ENCODE data around the gene HGD.
"Not testable (repeated sequence)": the region's sequence is repeated elsewhere in the genome, so short reads cannot be mapped to it uniquely, and the experiment has no call there.

Gene HGD

GRCh38 chr3:120682095-120682681 is at the start of gene HGD:
Gene HGD, minus strand, starts transcription at chr3:120682239. Its CDS starts 128 bp downstream, at chr3:120682111.
- Histone ChIP-seq H2AFZ (ENCODE audit: low read depth, low read length) (peak within 1 kb of the TSS; percentile 63), H3K36me3 (ENCODE audit: insufficient read depth, low read length) (no peaks in the 10 kb centered on the region), H3K4me3 (ENCODE audit: low read length) (no peak within 1 kb of the TSS), H3K4me1 (ENCODE audit: insufficient read depth, low read length) (peaks cover 46% of the 10 kb centered on the region), H3K27me3 (ENCODE audit: insufficient read depth, low read length) (no peaks in the 10 kb centered on the region), H3K9me3 (ENCODE audit: low read length) (peaks cover 2% of the 10 kb centered on the region)

GRCh38 chr3:120730576-120731542 is 48.8 kb upstream of the HGD start:
- no peaks in the 10 kb centered on the region for H3K4me1 ChIP-seq (ENCODE audit: insufficient read depth, low read length)
- H3K36me3 ChIP-seq (ENCODE audit: insufficient read depth, low read length): peaks cover 9% of the 10 kb centered on the region
- no peaks in the 10 kb centered on the region for H3K27me3 ChIP-seq (ENCODE audit: insufficient read depth, low read length)
- no peaks in the 10 kb centered on the region for H3K9me3 ChIP-seq (ENCODE audit: low read length)
- H2AFZ ChIP-seq (ENCODE audit: low read depth, low read length): no peak overlapping the region
- H3K4me3 ChIP-seq (ENCODE audit: low read length): no peak overlapping the region

- H3K4me3 ChIP-seq (ENCODE audit: low read length): no peak overlapping the region
- no peaks in the 10 kb centered on the region for H3K4me1 ChIP-seq (ENCODE audit: insufficient read depth, low read length)
- H3K36me3 ChIP-seq (ENCODE audit: insufficient read depth, low read length): peaks cover 9% of the 10 kb centered on the region
- H2AFZ ChIP-seq (ENCODE audit: low read depth, low read length): no peak overlapping the region
- no peaks in the 10 kb centered on the region for H3K27me3 ChIP-seq (ENCODE audit: insufficient read depth, low read length)
- H3K9me3 ChIP-seq (ENCODE audit: low read length): no peaks in the 10 kb centered on the region
These were observed 44.8 kb upstream of the HGD start for GRCh38 chr3:120726791-120727190.

- H3K9me3 ChIP-seq (ENCODE audit: low read length); H3K4me3 ChIP-seq (ENCODE audit: low read length); H2AFZ ChIP-seq (ENCODE audit: low read depth, low read length); H3K36me3 ChIP-seq (ENCODE audit: insufficient read depth, low read length); H3K27me3 ChIP-seq (ENCODE audit: insufficient read depth, low read length); H3K4me1 ChIP-seq (ENCODE audit: insufficient read depth, low read length): not testable (repeated sequence)
These were observed 37.3 kb upstream of the HGD start for GRCh38 chr3:120719167-120719834.

GRCh38 chr3:120713262-120713661 is 31.2 kb upstream of the HGD start:
- Histone ChIP-seq H3K4me3 (ENCODE audit: low read length) (no peak overlapping the region), H3K9me3 (ENCODE audit: low read length) (no peaks in the 10 kb centered on the region), H3K27me3 (ENCODE audit: insufficient read depth, low read length) (no peaks in the 10 kb centered on the region), H3K4me1 (ENCODE audit: insufficient read depth, low read length) (peaks cover 6% of the 10 kb centered on the region), H3K36me3 (ENCODE audit: insufficient read depth, low read length) (peaks cover 4% of the 10 kb centered on the region), H2AFZ (ENCODE audit: low read depth, low read length) (no peak overlapping the region)

GRCh38 chr3:120710369-120710768 is 28.3 kb upstream of the HGD start:
- H2AFZ ChIP-seq (ENCODE audit: low read depth, low read length): no peak overlapping the region
- H3K36me3 ChIP-seq (ENCODE audit: insufficient read depth, low read length): peaks cover 7% of the 10 kb centered on the region
- no peaks in the 10 kb centered on the region for H3K27me3 ChIP-seq (ENCODE audit: insufficient read depth, low read length)
- peaks cover 6% of the 10 kb centered on the region for H3K4me1 ChIP-seq (ENCODE audit: insufficient read depth, low read length)
- H3K9me3 ChIP-seq (ENCODE audit: low read length): no peaks in the 10 kb centered on the region
- no peak overlapping the region for H3K4me3 ChIP-seq (ENCODE audit: low read length)

- peaks cover 6% of the 10 kb centered on the region for H3K4me1 ChIP-seq (ENCODE audit: insufficient read depth, low read length)
- peaks cover 10% of the 10 kb centered on the region for H3K36me3 ChIP-seq (ENCODE audit: insufficient read depth, low read length)
- no peak overlapping the region for H3K4me3 ChIP-seq (ENCODE audit: low read length)
- H3K27me3 ChIP-seq (ENCODE audit: insufficient read depth, low read length): no peaks in the 10 kb centered on the region
- H3K9me3 ChIP-seq (ENCODE audit: low read length): no peaks in the 10 kb centered on the region
- H2AFZ ChIP-seq (ENCODE audit: low read depth, low read length): no peak overlapping the region
These were observed 26.4 kb upstream of the HGD start for GRCh38 chr3:120708408-120708807.

GRCh38 chr3:120706950-120707349 is 24.9 kb upstream of the HGD start:
- peaks cover 2% of the 10 kb centered on the region for H3K9me3 ChIP-seq (ENCODE audit: low read length)
- no peaks in the 10 kb centered on the region for H3K27me3 ChIP-seq (ENCODE audit: insufficient read depth, low read length)
- no peak overlapping the region for H2AFZ ChIP-seq (ENCODE audit: low read depth, low read length)
- H3K36me3 ChIP-seq (ENCODE audit: insufficient read depth, low read length): peaks cover 10% of the 10 kb centered on the region
- H3K4me3 ChIP-seq (ENCODE audit: low read length): no peak overlapping the region
- peaks cover 6% of the 10 kb centered on the region for H3K4me1 ChIP-seq (ENCODE audit: insufficient read depth, low read length)

GRCh38 chr3:120705884-120706582 is 24.0 kb upstream of the HGD start:
- Histone ChIP-seq H3K27me3 (ENCODE audit: insufficient read depth, low read length) (no peaks in the 10 kb centered on the region), H3K36me3 (ENCODE audit: insufficient read depth, low read length) (peaks cover 10% of the 10 kb centered on the region), H3K4me1 (ENCODE audit: insufficient read depth, low read length) (peaks cover 6% of the 10 kb centered on the region), H3K9me3 (ENCODE audit: low read length) (peaks cover 2% of the 10 kb centered on the region), H2AFZ (ENCODE audit: low read depth, low read length) (no peak overlapping the region), H3K4me3 (ENCODE audit: low read length) (no peak overlapping the region)

GRCh38 chr3:120699333-120699732 is 17.3 kb upstream of the HGD start:
- Histone ChIP-seq H3K4me1 (ENCODE audit: insufficient read depth, low read length) (no peaks in the 10 kb centered on the region), H3K4me3 (ENCODE audit: low read length) (no peak overlapping the region), H3K27me3 (ENCODE audit: insufficient read depth, low read length) (no peaks in the 10 kb centered on the region), H3K9me3 (ENCODE audit: low read length) (peaks cover 2% of the 10 kb centered on the region), H2AFZ (ENCODE audit: low read depth, low read length) (no peak overlapping the region), H3K36me3 (ENCODE audit: insufficient read depth, low read length) (peaks cover 4% of the 10 kb centered on the region)

GRCh38 chr3:120693439-120694171 is 11.6 kb upstream of the HGD start:
- H2AFZ ChIP-seq (ENCODE audit: low read depth, low read length): no peak overlapping the region
- H3K27me3 ChIP-seq (ENCODE audit: insufficient read depth, low read length): no peaks in the 10 kb centered on the region
- H3K4me3 ChIP-seq (ENCODE audit: low read length): no peak overlapping the region
- H3K4me1 ChIP-seq (ENCODE audit: insufficient read depth, low read length): peaks cover 7% of the 10 kb centered on the region
- H3K36me3 ChIP-seq (ENCODE audit: insufficient read depth, low read length): peaks cover 8% of the 10 kb centered on the region
- no peaks in the 10 kb centered on the region for H3K9me3 ChIP-seq (ENCODE audit: low read length)

- Histone ChIP-seq H2AFZ (ENCODE audit: low read depth, low read length) (no peak overlapping the region), H3K9me3 (ENCODE audit: low read length) (no peaks in the 10 kb centered on the region), H3K27me3 (ENCODE audit: insufficient read depth, low read length) (no peaks in the 10 kb centered on the region), H3K36me3 (ENCODE audit: insufficient read depth, low read length) (peaks cover 4% of the 10 kb centered on the region), H3K4me3 (ENCODE audit: low read length) (no peak overlapping the region), H3K4me1 (ENCODE audit: insufficient read depth, low read length) (peaks cover 14% of the 10 kb centered on the region)
These were observed 7.4 kb upstream of the HGD start for GRCh38 chr3:120689395-120689794.
